ENCODE data around the gene CTNNA2.

GRCh38 chr2:79596403-79596802, 83.6 kb downstream of the CTNNA2 start:
- TF ChIP-seq USF2 (IDR thresholded peaks at IDR 0.05) (no peak), JUNB (IDR thresholded peaks at IDR 0.05) (no peak), RAD21 (conservative IDR thresholded peaks at IDR 0.05 in 1 of 2, IDR thresholded peaks at IDR 0.05 in 1 of 2) (no peak), HEYL (CRISPR knock-in tag; IDR thresholded peaks at IDR 0.05) (no peak)

Data from A549 (cell line).